HCT116 (cell line): ENCODE measurements around the gene ICA1. TPM values are rescaled to one million over a fixed set of nuclear protein-coding genes. Genes with fewer than 3 reads are reported as not detected.

Experiments used
- ATAC-seq: fragments of 200-7000 bp; cut with Tn5 transposase; 2 replicates; pipeline ENCODE4 v1.9.1; 2020; ENCODE audit warnings: mild to moderate bottlenecking, moderate library complexity
- BruUV-seq: library from RNA; stranded (reverse); fragments of 400-500 nt; replicated peaks from 2 replicates; lab custom pipeline; 2021; lab: Mats Ljungman, UMichigan
- CTCF ChIA-PET: fragments of 300-600 bp; sonication (Branson Sonifier 250); formaldehyde crosslinking; loops from one replicate; lab custom pipeline; 2021; ENCODE audit warnings: antibody characterized with exemption; lab: Charles Lee
- POLR2A ChIA-PET: fragments of 300-600, 350-600 bp; sonication (Branson Sonifier 250); formaldehyde crosslinking; loops from one replicate; lab custom pipeline; 2021; ENCODE audit warnings: antibody characterized with exemption; lab: Charles Lee
- RAD21 ChIA-PET, 2 experiments: fragments of 300-600 bp; sonication (Branson Sonifier 250); formaldehyde crosslinking; loops; one replicate each; lab custom pipeline; 2023; ENCODE audit warnings: low total read pairs in 2 of 2; ENCODE audit not compliant: uncharacterized antibody in 2 of 2, unreplicated experiment in 2 of 2, low non-redundant PET in 1 of 2; lab: Charles Lee
- DNase-seq: peaks from one replicate; pipeline ENCODE4 v3.0.0-alpha.2; 2010; ENCODE audit warnings: low read depth, low spot score
- H2AFZ ChIP-seq: fragments of 200-600 bp; shearing (Covaris generic), sonication (generic); 2 replicates; pipeline ENCODE4 v1.6.1; 2017; ENCODE audit warnings: low read depth, mixed run types, mixed read lengths, antibody characterized with exemption, low read length; ENCODE audit not compliant: poor library complexity, severe bottlenecking
- H3K27ac ChIP-seq: 2 replicates; pipeline ENCODE4 v1.5.1; 2012; ENCODE audit warnings: low read depth, low read length
- H3K27me3 ChIP-seq: fragments of 200-600 bp; sonication (generic); 2 replicates; pipeline ENCODE4 v1.6.1; 2016; ENCODE audit warnings: mixed run types, low read length, mixed read lengths; ENCODE audit not compliant: insufficient read depth
- H3K36me3 ChIP-seq, 2 experiments: fragments of 200-500 bp in 1 of 2; fragments of 200-600 bp in 1 of 2; sonication (Bioruptor generic) in 1 of 2; sonication (generic) in 1 of 2; 2 replicates each; pipeline versions ENCODE4 v1.5.1 to v1.6.1; 2014 to 2016; ENCODE audit warnings: low read length in 2 of 2, inconsistent platforms in 1 of 2, mixed read lengths in 1 of 2, mixed run types in 1 of 2; ENCODE audit not compliant: insufficient read depth in 2 of 2, control insufficient read depth in 1 of 2
- H3K4me1 ChIP-seq, 2 experiments: fragments of 200-600 bp in 1 of 2; sonication (generic) in 1 of 2; 2 replicates each; pipeline versions ENCODE4 v1.5.1 to v1.6.1; 2012 to 2017; ENCODE audit warnings: low read length in 2 of 2, inconsistent platforms in 1 of 2, mild to moderate bottlenecking in 1 of 2, mixed read lengths in 1 of 2, mixed run types in 1 of 2, moderate library complexity in 1 of 2; ENCODE audit not compliant: insufficient read depth in 2 of 2, control insufficient read depth in 1 of 2
- H3K4me2 ChIP-seq: fragments of 200-600 bp; sonication (generic); 2 replicates; pipeline ENCODE4 v1.6.1; 2017; ENCODE audit warnings: mixed run types, low read length, mixed read lengths
- H3K4me3 ChIP-seq, 2 experiments: fragments of 200-600 bp in 1 of 2; sonication (generic) in 1 of 2; replicated peaks in 1 of 2; 2 replicates each; pipeline ENCODE4 v1.5.1; 2011 to 2016; ENCODE audit warnings: low read length in 2 of 2, control low read depth in 1 of 2, low read depth in 1 of 2, mild to moderate bottlenecking in 1 of 2, mixed read lengths in 1 of 2, mixed run types in 1 of 2
- H3K79me2 ChIP-seq: fragments of 200-600 bp; sonication (generic); 2 replicates; pipeline ENCODE4 v1.6.1; 2017; ENCODE audit warnings: mild to moderate bottlenecking, mixed run types, low read length, moderate library complexity, mixed read lengths; ENCODE audit not compliant: insufficient read depth
- H3K9ac ChIP-seq: fragments of 200-600 bp; sonication (generic); 2 replicates; pipeline ENCODE4 v1.6.1; 2016; ENCODE audit warnings: low read length, mixed read lengths
- H3K9me2 ChIP-seq: fragments of 200-600 bp; sonication (generic), shearing (Covaris generic); 2 replicates; pipeline ENCODE4 v1.6.1; 2017; ENCODE audit warnings: mixed run types, mild to moderate bottlenecking, moderate library complexity; ENCODE audit not compliant: insufficient read depth
- H3K9me3 ChIP-seq, 2 experiments: fragments of 200-500 bp in 1 of 2; fragments of 200-600 bp in 1 of 2; sonication (Bioruptor generic) in 1 of 2; sonication (generic) in 1 of 2; 2 replicates each; pipeline ENCODE4 v1.6.1; 2014 to 2017; ENCODE audit warnings: low read length in 2 of 2, mixed read lengths in 2 of 2, inconsistent platforms in 1 of 2, low read depth in 1 of 2, mild to moderate bottlenecking in 1 of 2, mixed run types in 1 of 2, moderate library complexity in 1 of 2; ENCODE audit not compliant: control insufficient read depth in 1 of 2, insufficient read depth in 1 of 2
- H4K20me1 ChIP-seq: fragments of 200-600 bp; sonication (generic), shearing (Covaris generic); 2 replicates; pipeline ENCODE4 v1.6.1; 2017; ENCODE audit warnings: mixed run types, mild to moderate bottlenecking, moderate library complexity; ENCODE audit not compliant: insufficient read depth
- CEBPB ChIP-seq: IDR thresholded peaks from 2 replicates; pipeline ENCODE4 v1.6.1; 2012; ENCODE audit warnings: low read depth
- EGR1 ChIP-seq: IDR thresholded peaks from 2 replicates; pipeline ENCODE4 v1.6.1; 2012; ENCODE audit warnings: low read depth
- ELF1 ChIP-seq: IDR thresholded peaks from 2 replicates; pipeline ENCODE4 v1.6.1; 2012; ENCODE audit warnings: low read depth, borderline replicate concordance
- FOSL1 ChIP-seq: IDR thresholded peaks from 2 replicates; pipeline ENCODE4 v1.6.1; 2012; ENCODE audit warnings: low read depth
- POLR2A ChIP-seq: IDR thresholded peaks from 2 replicates; pipeline ENCODE4 v1.7.0; 2011; ENCODE audit warnings: borderline replicate concordance; ENCODE audit not compliant: insufficient read depth, insufficient read length; ENCODE audit errors: extremely low read depth
- POLR2AphosphoS5 ChIP-seq: IDR thresholded peaks from 2 replicates; pipeline ENCODE4 v1.6.1; 2011; ENCODE audit warnings: mild to moderate bottlenecking, low read depth, low read length, moderate library complexity
- SIN3A ChIP-seq: IDR thresholded peaks from 2 replicates; pipeline ENCODE4 v1.6.1; 2012; ENCODE audit warnings: low read depth
- SP1 ChIP-seq: IDR thresholded peaks from 2 replicates; pipeline ENCODE4 v1.6.1; 2012; ENCODE audit warnings: low read depth
- SRF ChIP-seq: IDR thresholded peaks from 2 replicates; pipeline ENCODE4 v1.6.1; 2012; ENCODE audit warnings: low read depth
- YY1 ChIP-seq: IDR thresholded peaks from 2 replicates; pipeline ENCODE4 v1.6.1; 2011; ENCODE audit warnings: low read length, low read depth, moderate library complexity, mild to moderate bottlenecking; ENCODE audit not compliant: insufficient replicate concordance; ENCODE audit errors: extremely low read depth
- ZNF274 ChIP-seq: fragments of 200-500 bp; sonication (Bioruptor generic); IDR thresholded peaks from 2 replicates; pipeline ENCODE4 v1.6.1; 2014; ENCODE audit warnings: mild to moderate bottlenecking, low read depth, low read length, inconsistent platforms
- intact Hi-C: fragments of 100-400 bp; cut with micrococcal nuclease; formaldehyde crosslinking; loops from 2 replicates; pipeline ENCODE4 v1.10.0; 2022
- total RNA-seq: library from RNA; stranded (reverse); gene quantifications from one replicate; pipeline ENCODE4 v1.2.1, GENCODE V29; 2021; ENCODE audit not compliant: unreplicated experiment
- TF ChIP-seq, protein P1 (sequence below): IDR thresholded peaks from 2 replicates; pipeline ENCODE4 v1.6.1; 2012
- TF ChIP-seq, protein P2 (sequence below), 3 experiments: fragments of 200-600 bp in 1 of 3; sonication (generic) in 1 of 3; IDR thresholded peaks in 2 of 3; conservative IDR thresholded peaks in 1 of 3; 2 replicates each; pipeline ENCODE4 v1.5.1; 2012 to 2017; ENCODE audit warnings: low read depth in 2 of 3, low read length in 2 of 3, antibody characterized with exemption in 1 of 3, borderline replicate concordance in 1 of 3, control low read depth in 1 of 3, mild to moderate bottlenecking in 1 of 3, mixed read lengths in 1 of 3, mixed run types in 1 of 3, moderate library complexity in 1 of 3; ENCODE audit not compliant: insufficient read depth in 1 of 3
- TF ChIP-seq, protein P3 (sequence below): IDR thresholded peaks from 2 replicates; pipeline ENCODE4 v1.6.1; 2012; ENCODE audit warnings: low read depth
- TF ChIP-seq, protein P4 (sequence below): IDR thresholded peaks from 2 replicates; pipeline ENCODE4 v1.6.1; 2012

The ICA1 gene
- total RNA-seq, 1 experiment from 2014 or later: 16.4 TPM

DNA sequence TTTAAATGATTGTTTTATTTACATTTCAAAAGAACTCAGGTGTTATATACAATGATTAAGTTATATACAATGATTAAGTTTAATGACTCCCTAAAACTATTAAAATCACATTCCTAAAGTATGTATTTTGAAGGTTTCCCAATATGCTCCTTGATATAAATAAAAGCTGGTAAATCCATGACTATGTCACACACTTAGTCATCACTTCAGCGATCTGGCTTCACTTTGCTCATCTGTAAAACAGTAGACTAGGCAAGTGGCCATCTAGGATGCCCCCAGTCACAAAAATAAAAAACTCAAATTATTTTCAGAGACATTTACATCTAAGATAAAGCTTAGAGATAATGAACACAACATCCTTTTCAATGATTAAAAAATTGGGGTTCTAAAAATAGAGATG, 10.8 kb downstream of the ICA1 start:
- DNase-seq: no peak
- ATAC-seq: no peak
- Histone ChIP-seq H3K4me1 (no peaks in the 10 kb centered on the region; a peak in 1 of 4 replicates), H3K9ac (no peak overlapping the region), H3K36me3 (no peaks in the 10 kb centered on the region), H3K9me2 (no peaks in the 10 kb centered on the region), H3K79me2 (no peaks in the 10 kb centered on the region), H3K4me2 (no peak overlapping the region), H4K20me1 (no peaks in the 10 kb centered on the region), H2AFZ (no peak overlapping the region), H3K27ac (no peak overlapping the region), H3K4me3 (no peak overlapping the region), H3K27me3 (no peaks in the 10 kb centered on the region), H3K9me3 (no peaks in the 10 kb centered on the region)
- CTCF ChIA-PET: no interaction called here
- intact Hi-C loops: no loop called here
- POLR2A ChIA-PET: no interaction called here
- no peak for TF ChIP-seq SRF
- no TSS peak for BruUV-seq
- RAD21 ChIA-PET: no interaction called here

DNA sequence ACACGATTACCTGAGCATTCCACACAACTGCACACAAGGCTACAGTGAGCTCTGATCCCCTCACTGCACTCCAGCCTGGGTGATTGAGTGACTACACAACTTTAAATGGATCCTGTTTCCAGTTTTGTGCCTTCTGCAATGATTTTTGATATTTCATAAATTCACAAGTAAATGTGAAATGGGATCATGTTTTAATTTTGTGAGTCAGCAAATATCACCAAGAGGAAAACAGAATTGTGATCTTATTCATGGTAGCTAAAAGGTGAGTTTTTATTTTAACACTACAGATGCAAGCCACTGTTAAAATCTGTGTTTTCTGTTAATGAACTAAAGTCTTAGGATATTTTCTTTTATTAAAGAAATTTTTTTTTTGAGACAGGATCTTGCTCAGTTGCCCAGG, 11.4 kb downstream of the ICA1 start:
- intact Hi-C loops: no loop called here
- TF ChIP-seq ELF1 (no peak), EGR1 (no peak), SP1 (no peak), ZNF274 (no peak), CEBPB (no peak), FOSL1 (no peak), SIN3A (no peak), YY1 (no peak), POLR2A (no peak), POLR2AphosphoS5 (no peak)
- TF ChIP-seq, protein P1, sequence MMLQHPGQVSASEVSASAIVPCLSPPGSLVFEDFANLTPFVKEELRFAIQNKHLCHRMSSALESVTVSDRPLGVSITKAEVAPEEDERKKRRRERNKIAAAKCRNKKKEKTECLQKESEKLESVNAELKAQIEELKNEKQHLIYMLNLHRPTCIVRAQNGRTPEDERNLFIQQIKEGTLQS: no peak
- TF ChIP-seq, protein P2, sequence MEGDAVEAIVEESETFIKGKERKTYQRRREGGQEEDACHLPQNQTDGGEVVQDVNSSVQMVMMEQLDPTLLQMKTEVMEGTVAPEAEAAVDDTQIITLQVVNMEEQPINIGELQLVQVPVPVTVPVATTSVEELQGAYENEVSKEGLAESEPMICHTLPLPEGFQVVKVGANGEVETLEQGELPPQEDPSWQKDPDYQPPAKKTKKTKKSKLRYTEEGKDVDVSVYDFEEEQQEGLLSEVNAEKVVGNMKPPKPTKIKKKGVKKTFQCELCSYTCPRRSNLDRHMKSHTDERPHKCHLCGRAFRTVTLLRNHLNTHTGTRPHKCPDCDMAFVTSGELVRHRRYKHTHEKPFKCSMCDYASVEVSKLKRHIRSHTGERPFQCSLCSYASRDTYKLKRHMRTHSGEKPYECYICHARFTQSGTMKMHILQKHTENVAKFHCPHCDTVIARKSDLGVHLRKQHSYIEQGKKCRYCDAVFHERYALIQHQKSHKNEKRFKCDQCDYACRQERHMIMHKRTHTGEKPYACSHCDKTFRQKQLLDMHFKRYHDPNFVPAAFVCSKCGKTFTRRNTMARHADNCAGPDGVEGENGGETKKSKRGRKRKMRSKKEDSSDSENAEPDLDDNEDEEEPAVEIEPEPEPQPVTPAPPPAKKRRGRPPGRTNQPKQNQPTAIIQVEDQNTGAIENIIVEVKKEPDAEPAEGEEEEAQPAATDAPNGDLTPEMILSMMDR (IDR thresholded peaks at IDR 0.05 in 2 of 3, conservative IDR thresholded peaks at IDR 0.05 in 1 of 3; ENCODE audit: borderline replicate concordance in 1 of 3, insufficient read depth in 1 of 3, low read depth in 2 of 3, low read length in 2 of 3): no peak
- TF ChIP-seq, protein P3, sequence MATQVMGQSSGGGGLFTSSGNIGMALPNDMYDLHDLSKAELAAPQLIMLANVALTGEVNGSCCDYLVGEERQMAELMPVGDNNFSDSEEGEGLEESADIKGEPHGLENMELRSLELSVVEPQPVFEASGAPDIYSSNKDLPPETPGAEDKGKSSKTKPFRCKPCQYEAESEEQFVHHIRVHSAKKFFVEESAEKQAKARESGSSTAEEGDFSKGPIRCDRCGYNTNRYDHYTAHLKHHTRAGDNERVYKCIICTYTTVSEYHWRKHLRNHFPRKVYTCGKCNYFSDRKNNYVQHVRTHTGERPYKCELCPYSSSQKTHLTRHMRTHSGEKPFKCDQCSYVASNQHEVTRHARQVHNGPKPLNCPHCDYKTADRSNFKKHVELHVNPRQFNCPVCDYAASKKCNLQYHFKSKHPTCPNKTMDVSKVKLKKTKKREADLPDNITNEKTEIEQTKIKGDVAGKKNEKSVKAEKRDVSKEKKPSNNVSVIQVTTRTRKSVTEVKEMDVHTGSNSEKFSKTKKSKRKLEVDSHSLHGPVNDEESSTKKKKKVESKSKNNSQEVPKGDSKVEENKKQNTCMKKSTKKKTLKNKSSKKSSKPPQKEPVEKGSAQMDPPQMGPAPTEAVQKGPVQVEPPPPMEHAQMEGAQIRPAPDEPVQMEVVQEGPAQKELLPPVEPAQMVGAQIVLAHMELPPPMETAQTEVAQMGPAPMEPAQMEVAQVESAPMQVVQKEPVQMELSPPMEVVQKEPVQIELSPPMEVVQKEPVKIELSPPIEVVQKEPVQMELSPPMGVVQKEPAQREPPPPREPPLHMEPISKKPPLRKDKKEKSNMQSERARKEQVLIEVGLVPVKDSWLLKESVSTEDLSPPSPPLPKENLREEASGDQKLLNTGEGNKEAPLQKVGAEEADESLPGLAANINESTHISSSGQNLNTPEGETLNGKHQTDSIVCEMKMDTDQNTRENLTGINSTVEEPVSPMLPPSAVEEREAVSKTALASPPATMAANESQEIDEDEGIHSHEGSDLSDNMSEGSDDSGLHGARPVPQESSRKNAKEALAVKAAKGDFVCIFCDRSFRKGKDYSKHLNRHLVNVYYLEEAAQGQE: no peak
- TF ChIP-seq, protein P4, sequence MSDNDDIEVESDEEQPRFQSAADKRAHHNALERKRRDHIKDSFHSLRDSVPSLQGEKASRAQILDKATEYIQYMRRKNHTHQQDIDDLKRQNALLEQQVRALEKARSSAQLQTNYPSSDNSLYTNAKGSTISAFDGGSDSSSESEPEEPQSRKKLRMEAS: no peak
- DNase-seq: no peak
- no peaks in the 10 kb centered on the region for H3K9me2 ChIP-seq
- H3K4me3 ChIP-seq: no peak overlapping the region
- ChIA-PET RAD21 (no interaction called here), POLR2A (no interaction called here), CTCF (no interaction called here)
- H3K9me3 ChIP-seq: no peaks in the 10 kb centered on the region
- ATAC-seq: no peak
- H3K36me3 ChIP-seq: no peaks in the 10 kb centered on the region
- BruUV-seq: no TSS peak
- no peak overlapping the region for H3K27ac ChIP-seq
- H3K4me1 ChIP-seq: no peaks in the 10 kb centered on the region; a peak in 1 of 4 replicates
- H3K9ac ChIP-seq: no peak overlapping the region
- no peak overlapping the region for H2AFZ ChIP-seq
- H3K4me2 ChIP-seq: no peak overlapping the region
- no peaks in the 10 kb centered on the region for H4K20me1 ChIP-seq
- no peaks in the 10 kb centered on the region for H3K79me2 ChIP-seq
- H3K27me3 ChIP-seq: no peaks in the 10 kb centered on the region
